ENCODE measurements around the gene IL17RD. TPM values are rescaled to one million over a fixed set of nuclear protein-coding genes. Genes with fewer than 3 reads are reported as not detected.

IL17RD gene
- total RNA-seq, 1 experiment from 2014 or later = 3.1 TPM

DNA sequence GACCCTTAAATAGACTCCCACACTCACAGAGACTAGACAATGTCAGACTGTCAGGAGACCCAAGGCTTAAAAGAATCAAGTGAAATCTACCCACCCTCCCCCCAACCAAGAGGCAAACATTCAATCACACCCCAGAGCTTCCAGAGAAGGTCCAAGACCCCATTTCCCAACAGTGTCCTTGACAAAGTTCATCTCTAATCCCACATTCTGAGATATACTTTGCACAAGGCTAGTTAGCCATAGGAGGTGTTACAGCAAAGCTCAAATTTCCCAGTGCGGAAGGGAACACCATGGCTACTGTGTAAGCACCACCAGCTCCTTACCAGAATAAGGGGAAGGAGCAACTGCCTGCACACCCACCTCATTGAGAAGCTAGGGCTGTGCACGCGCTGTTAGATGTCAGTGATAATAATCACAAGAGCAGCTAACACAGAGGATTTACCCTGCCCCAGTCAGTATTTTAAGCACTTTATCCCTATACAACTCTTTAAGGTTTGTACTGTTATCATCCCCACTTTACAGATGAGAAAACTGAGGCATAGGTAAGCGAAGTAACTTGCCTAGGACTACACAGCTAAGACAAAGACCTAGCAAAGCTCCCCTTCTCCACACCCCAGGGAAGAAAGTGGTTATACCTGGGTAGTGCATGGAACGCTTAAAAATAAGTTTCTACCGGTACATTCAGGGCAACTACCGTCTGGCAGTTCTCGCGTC, 87.4 kb downstream of the IL17RD start:
- TF ChIP-seq, protein P1, sequence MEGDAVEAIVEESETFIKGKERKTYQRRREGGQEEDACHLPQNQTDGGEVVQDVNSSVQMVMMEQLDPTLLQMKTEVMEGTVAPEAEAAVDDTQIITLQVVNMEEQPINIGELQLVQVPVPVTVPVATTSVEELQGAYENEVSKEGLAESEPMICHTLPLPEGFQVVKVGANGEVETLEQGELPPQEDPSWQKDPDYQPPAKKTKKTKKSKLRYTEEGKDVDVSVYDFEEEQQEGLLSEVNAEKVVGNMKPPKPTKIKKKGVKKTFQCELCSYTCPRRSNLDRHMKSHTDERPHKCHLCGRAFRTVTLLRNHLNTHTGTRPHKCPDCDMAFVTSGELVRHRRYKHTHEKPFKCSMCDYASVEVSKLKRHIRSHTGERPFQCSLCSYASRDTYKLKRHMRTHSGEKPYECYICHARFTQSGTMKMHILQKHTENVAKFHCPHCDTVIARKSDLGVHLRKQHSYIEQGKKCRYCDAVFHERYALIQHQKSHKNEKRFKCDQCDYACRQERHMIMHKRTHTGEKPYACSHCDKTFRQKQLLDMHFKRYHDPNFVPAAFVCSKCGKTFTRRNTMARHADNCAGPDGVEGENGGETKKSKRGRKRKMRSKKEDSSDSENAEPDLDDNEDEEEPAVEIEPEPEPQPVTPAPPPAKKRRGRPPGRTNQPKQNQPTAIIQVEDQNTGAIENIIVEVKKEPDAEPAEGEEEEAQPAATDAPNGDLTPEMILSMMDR (IDR thresholded peaks at IDR 0.05; ENCODE audit: insufficient read depth in 1 of 2, low read depth in 1 of 2, low read length in 1 of 2, severe bottlenecking in 1 of 2, unreplicated experiment in 1 of 2) = no peak
- ChIA-PET CTCF (no interaction called here), POLR2A (no interaction called here)
- no peaks in the 10 kb centered on the region for H3K27me3 Mint-ChIP-seq (ENCODE audit: insufficient read depth, unreplicated experiment)
- H3K36me3 Mint-ChIP-seq (ENCODE audit: insufficient read depth, unreplicated experiment) = no peaks in the 10 kb centered on the region
- peak overlapping the region; percentile 83 for H3K4me3 Mint-ChIP-seq (ENCODE audit: unreplicated experiment)
- peaks cover 7% of the 10 kb centered on the region; the same call in 1 of the 2 replicates for H3K4me1 ChIP-seq
- peak overlapping the region; percentile 63 for H3K4me3 ChIP-seq (ENCODE audit: low read depth, low read length)
- H3K27me3 ChIP-seq (replicated peaks; ENCODE audit: control insufficient read depth, insufficient read depth, low read length) = no peaks in the 10 kb centered on the region
- intact Hi-C loops (cut with micrococcal nuclease; ENCODE audit: unreplicated experiment) = loop anchor here (1.0 kb wide), 1 partner anchor 82 kb away; no protein-coding TSS in a partner anchor
- peaks cover 13% of the 10 kb centered on the region for H3K4me1 Mint-ChIP-seq (ENCODE audit: low read depth, unreplicated experiment)
- no peaks in the 10 kb centered on the region for H3K9me3 Mint-ChIP-seq (ENCODE audit: unreplicated experiment)
- H3K36me3 ChIP-seq (ENCODE audit: control insufficient read depth, insufficient read depth, low read length) = no peaks in the 10 kb centered on the region
- no peaks in the 10 kb centered on the region for H3K9me3 ChIP-seq
- TSS peak; percentile 25 for BruUV-seq (replicated peaks)
- no peak for DNase-seq
- H3K27ac Mint-ChIP-seq (ENCODE audit: unreplicated experiment) = no peak overlapping the region

DNA sequence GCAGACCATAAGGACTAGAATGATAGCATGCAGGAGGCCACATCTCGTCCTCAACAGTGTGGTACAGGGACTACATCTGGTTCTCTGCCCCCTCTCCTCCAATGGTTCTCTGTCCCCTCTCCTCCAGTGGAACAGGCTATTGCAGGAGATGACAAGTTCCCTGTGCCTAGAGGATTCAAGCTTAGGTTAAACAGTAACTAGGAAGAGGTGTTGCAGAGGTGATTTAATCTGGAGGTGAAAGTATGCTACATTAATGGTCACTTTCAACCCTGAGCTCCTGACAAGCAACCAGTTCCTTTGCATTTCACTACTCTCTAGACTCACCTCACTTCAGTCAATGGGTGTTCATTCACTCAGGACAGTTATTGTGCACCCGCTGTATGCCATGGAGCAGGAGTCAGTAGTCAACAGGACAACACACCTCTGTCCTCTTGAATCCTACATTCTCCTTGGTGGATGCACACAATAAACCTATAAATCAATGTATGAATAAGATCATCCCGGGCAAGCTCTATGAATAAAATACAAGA, 88.7 kb downstream of the IL17RD start:
- TF ChIP-seq, protein P1 (IDR thresholded peaks at IDR 0.05; ENCODE audit: insufficient read depth in 1 of 2, low read depth in 1 of 2, low read length in 1 of 2, severe bottlenecking in 1 of 2, unreplicated experiment in 1 of 2) = no peak
- Mint-ChIP-seq H3K4me1 (ENCODE audit: low read depth, unreplicated experiment) (peaks cover 13% of the 10 kb centered on the region), H3K36me3 (ENCODE audit: insufficient read depth, unreplicated experiment) (no peaks in the 10 kb centered on the region), H3K9me3 (ENCODE audit: unreplicated experiment) (no peaks in the 10 kb centered on the region), H3K4me3 (ENCODE audit: unreplicated experiment) (no peak overlapping the region), H3K27ac (ENCODE audit: unreplicated experiment) (no peak overlapping the region), H3K27me3 (ENCODE audit: insufficient read depth, unreplicated experiment) (no peaks in the 10 kb centered on the region)
- POLR2A ChIA-PET = no interaction called here
- no peak for DNase-seq
- H3K36me3 ChIP-seq (ENCODE audit: control insufficient read depth, insufficient read depth, low read length) = no peaks in the 10 kb centered on the region
- no peaks in the 10 kb centered on the region for H3K9me3 ChIP-seq
- BruUV-seq (replicated peaks) = no TSS peak
- peaks cover 7% of the 10 kb centered on the region; the same call in 1 of the 2 replicates for H3K4me1 ChIP-seq
- intact Hi-C loops (cut with micrococcal nuclease; ENCODE audit: unreplicated experiment) = no loop called here
- H3K4me3 ChIP-seq (ENCODE audit: low read depth, low read length) = no peak overlapping the region
- CTCF ChIA-PET = interaction anchor here (0.5 kb wide), 1 partner anchor 82 kb away, joined by 4 read pairs; no protein-coding TSS in a partner anchor
- no peaks in the 10 kb centered on the region for H3K27me3 ChIP-seq (replicated peaks; ENCODE audit: control insufficient read depth, insufficient read depth, low read length)

DNA sequence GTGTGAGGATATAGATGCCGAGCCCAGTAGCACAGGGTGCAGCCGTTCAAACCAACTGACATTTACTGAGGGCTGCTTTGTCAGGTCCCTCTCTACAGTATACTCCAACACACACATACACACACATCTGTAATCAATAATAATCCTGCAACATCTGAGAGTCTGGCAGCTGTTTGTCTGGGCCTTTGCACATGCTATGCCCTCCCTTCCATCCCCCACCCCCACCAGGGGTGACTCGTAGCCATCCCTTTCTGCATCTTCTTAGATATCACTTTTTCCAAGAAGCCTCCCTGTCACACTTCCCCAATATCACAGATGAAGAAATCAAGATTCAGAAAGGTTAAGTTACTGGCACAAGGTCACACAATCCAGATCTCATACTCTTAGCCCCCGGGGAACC, 91.0 kb downstream of the IL17RD start:
- Mint-ChIP-seq H3K4me1 (ENCODE audit: low read depth, unreplicated experiment) (peaks cover 13% of the 10 kb centered on the region), H3K4me3 (ENCODE audit: unreplicated experiment) (no peak overlapping the region), H3K27ac (ENCODE audit: unreplicated experiment) (no peak overlapping the region), H3K9me3 (ENCODE audit: unreplicated experiment) (no peaks in the 10 kb centered on the region), H3K27me3 (ENCODE audit: insufficient read depth, unreplicated experiment) (no peaks in the 10 kb centered on the region), H3K36me3 (ENCODE audit: insufficient read depth, unreplicated experiment) (no peaks in the 10 kb centered on the region)
- H3K36me3 ChIP-seq (ENCODE audit: control insufficient read depth, insufficient read depth, low read length) = no peaks in the 10 kb centered on the region
- H3K4me1 ChIP-seq = 0 out of 2 replicates have a peak, but pooled peaks cover 3% of the 10 kb centered on the region
- H3K9me3 ChIP-seq = no peaks in the 10 kb centered on the region
- DNase-seq = no peak
- CTCF ChIA-PET = no interaction called here
- BruUV-seq (replicated peaks) = no TSS peak
- no peak overlapping the region for H3K4me3 ChIP-seq (ENCODE audit: low read depth, low read length)
- TF ChIP-seq, protein P1 (IDR thresholded peaks at IDR 0.05; ENCODE audit: insufficient read depth in 1 of 2, low read depth in 1 of 2, low read length in 1 of 2, severe bottlenecking in 1 of 2, unreplicated experiment in 1 of 2) = no peak
- intact Hi-C loops (cut with micrococcal nuclease; ENCODE audit: unreplicated experiment) = no loop called here
- H3K27me3 ChIP-seq (replicated peaks; ENCODE audit: control insufficient read depth, insufficient read depth, low read length) = no peaks in the 10 kb centered on the region
- POLR2A ChIA-PET = no interaction called here

Data from Caco-2 (cell line).